Ectodermal cell (in vitro differentiated cells): Measurements from ENCODE around the gene CEP41.

ENCODE experiments used
- H3K27ac ChIP-seq: 2 replicates; pipeline ENCODE4 v1.7.0; 2013; ENCODE audit warnings: mild to moderate bottlenecking, low read depth, low read length; ENCODE audit not compliant: insufficient read depth, poor library complexity, severe bottlenecking
- H3K27me3 ChIP-seq: 2 replicates; pipeline ENCODE4 v1.7.0; 2013; ENCODE audit warnings: mild to moderate bottlenecking, low read length; ENCODE audit not compliant: insufficient read depth, control insufficient read depth, poor library complexity, severe bottlenecking
- H3K36me3 ChIP-seq: one replicate; pipeline ENCODE4 v1.7.0; 2013; ENCODE audit warnings: low read length; ENCODE audit not compliant: control insufficient read depth, insufficient read depth
- H3K4me1 ChIP-seq: one replicate; pipeline ENCODE4 v1.7.0; 2013; ENCODE audit warnings: low read length; ENCODE audit not compliant: control insufficient read depth, insufficient read depth
- H3K4me3 ChIP-seq: 2 replicates; pipeline ENCODE4 v1.7.0; 2013; ENCODE audit warnings: low read depth, low read length, control low read depth; ENCODE audit not compliant: insufficient read depth
- H3K9me3 ChIP-seq: 2 replicates; pipeline ENCODE4 v1.7.0; 2013; ENCODE audit warnings: mild to moderate bottlenecking, low read length, moderate library complexity; ENCODE audit not compliant: control insufficient read depth
- WGBS, 2 experiments: methylation state at CpG; one replicate each; pipeline ENCODE4 v1.1.7; 2013; ENCODE audit warnings: missing lambda C conversion rate in 2 of 2; 5-methylcytosine and 5-hydroxymethylcytosine counted together

CEP41 gene

DNA sequence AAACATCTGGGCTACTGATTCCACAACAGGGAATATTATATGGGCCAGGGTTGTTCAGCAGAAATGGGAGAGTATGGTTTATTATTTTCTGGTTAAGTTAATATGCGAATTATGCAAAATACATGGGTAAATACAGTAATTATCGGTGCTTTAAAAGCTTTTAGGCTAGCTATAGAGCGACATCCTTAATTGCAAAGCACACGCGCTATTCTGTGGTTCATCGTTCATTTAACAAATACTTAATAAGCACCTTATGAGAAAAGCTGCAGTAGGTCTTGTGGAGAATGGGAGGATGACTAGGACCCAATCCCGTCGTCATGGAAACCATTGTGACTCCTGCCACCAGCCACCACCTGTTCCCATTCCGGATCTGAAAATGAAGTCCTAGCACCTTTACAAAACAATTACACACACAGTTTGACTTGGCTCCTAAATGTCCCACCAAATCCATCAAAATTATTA lies 623 bp upstream of the CEP41 start:
- 16 to 22% methylated on average over 8 to 9 of the region's 9 CpGs for WGBS, 2 experiments
- Histone ChIP-seq H3K4me1 (peaks cover 9% of the 10 kb centered on the region), H3K4me3 (peak overlapping the region; percentile 18), H3K9me3 (no peaks in the 10 kb centered on the region), H3K27me3 (no peaks in the 10 kb centered on the region), H3K27ac (peak overlapping the region; percentile 76), H3K36me3 (no peaks in the 10 kb centered on the region)

DNA sequence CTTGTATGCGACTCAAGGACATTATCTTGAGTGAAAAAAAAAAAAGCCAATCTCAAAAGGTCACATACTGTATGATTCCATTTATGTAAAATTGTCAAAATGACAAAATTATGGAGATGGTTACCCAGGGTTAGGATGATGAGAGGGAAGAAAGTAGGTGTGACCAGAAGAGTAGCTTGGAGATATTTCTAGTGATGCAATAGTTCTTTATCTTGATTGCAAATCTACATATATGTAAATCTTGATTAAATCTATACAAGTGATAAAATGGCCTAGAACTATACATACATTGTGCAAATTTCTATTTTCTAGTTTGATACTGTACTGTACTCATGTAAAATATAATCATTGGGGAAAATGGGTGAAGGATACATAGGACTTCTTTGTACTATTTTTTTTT lies 4.6 kb downstream of the CEP41 start:
- WGBS, 2 experiments, result 100% methylated on average over 1 of the region's 1 CpG; no CpG with 5 or more reads in 1 of the 2 experiments
- H3K36me3 ChIP-seq, result no peaks in the 10 kb centered on the region
- H3K9me3 ChIP-seq, result no peaks in the 10 kb centered on the region
- H3K27ac ChIP-seq, result no peak overlapping the region
- H3K4me1 ChIP-seq, result peaks cover 1% of the 10 kb centered on the region
- H3K27me3 ChIP-seq, result no peaks in the 10 kb centered on the region
- H3K4me3 ChIP-seq, result no peak overlapping the region

GRCh38 chr7:130435311-130435854 lies 5.4 kb downstream of the CEP41 start:
- Histone ChIP-seq H3K4me3 (no peak overlapping the region), H3K27ac (no peak overlapping the region), H3K27me3 (no peaks in the 10 kb centered on the region), H3K36me3 (no peaks in the 10 kb centered on the region), H3K9me3 (no peaks in the 10 kb centered on the region), H3K4me1 (peaks cover 8% of the 10 kb centered on the region)
- WGBS, 2 experiments, result 93 to 100% methylated on average over 2 of the region's 2 CpGs

DNA sequence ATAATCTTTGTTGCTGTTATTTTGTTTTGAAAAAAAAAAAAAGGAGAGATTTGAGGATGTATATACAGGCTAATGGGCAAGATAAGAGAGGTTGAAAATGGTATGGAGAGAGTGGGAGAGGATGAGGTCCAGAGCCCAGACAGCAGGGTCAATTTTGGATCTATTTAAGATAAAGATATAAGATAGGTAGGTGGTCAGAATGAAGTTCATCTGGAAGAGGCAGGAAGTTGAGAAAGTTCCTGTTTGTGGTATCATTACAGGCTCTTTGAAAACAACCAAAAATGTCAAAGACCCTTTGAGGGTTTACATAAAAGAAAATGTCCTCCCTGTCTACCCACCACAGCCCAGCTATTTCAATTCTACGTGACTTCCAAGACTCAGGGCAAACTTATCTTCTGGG lies 7.5 kb downstream of the CEP41 start:
- Histone ChIP-seq H3K9me3 (no peaks in the 10 kb centered on the region), H3K27ac (no peak overlapping the region)
- WGBS, 2 experiments, result 93 to 98% methylated on average over 1 of the region's 1 CpG

DNA sequence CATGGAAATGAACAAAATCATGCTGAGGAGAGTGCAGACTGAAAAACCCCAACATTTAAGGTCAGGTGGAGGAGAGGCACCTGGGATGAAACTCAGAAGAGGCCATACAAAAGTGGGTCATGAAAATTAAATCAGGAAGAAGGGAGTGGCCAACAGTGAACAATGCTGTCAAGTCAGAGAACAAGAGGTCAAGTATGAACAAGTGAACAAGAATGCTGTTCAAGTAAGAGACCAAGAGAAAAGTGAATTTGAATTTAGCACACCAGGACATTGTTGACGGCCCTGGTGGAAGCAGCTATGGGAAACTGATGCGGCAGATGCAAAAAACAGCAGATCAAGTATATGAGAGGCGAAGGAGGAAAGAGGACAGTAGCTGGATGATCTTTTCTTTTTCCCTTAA lies 7.9 kb downstream of the CEP41 start:
- Histone ChIP-seq H3K4me3 (no peak overlapping the region), H3K27ac (no peak overlapping the region), H3K9me3 (no peaks in the 10 kb centered on the region), H3K4me1 (peaks cover 8% of the 10 kb centered on the region), H3K36me3 (no peaks in the 10 kb centered on the region), H3K27me3 (no peaks in the 10 kb centered on the region)
- 96% methylated on average over 3 of the region's 3 CpGs for WGBS, 2 experiments

More for the DNA sequence above, 7.5 kb downstream of the CEP41 start:
- Histone ChIP-seq H3K4me1 (peaks cover 8% of the 10 kb centered on the region), H3K27me3 (no peaks in the 10 kb centered on the region), H3K36me3 (no peaks in the 10 kb centered on the region), H3K4me3 (no peak overlapping the region)

GRCh38 chr7:130430841-130431666 lies 9.8 kb downstream of the CEP41 start:
- Histone ChIP-seq H3K27ac (no peak overlapping the region), H3K27me3 (no peaks in the 10 kb centered on the region), H3K4me1 (peaks cover 8% of the 10 kb centered on the region), H3K36me3 (peaks cover 4% of the 10 kb centered on the region), H3K9me3 (no peaks in the 10 kb centered on the region), H3K4me3 (no peak overlapping the region)
- 88 to 92% methylated on average over 5 of the region's 5 CpGs for WGBS, 2 experiments

- no peak overlapping the region for H3K4me3 ChIP-seq
- H3K27me3 ChIP-seq, result no peaks in the 10 kb centered on the region
- no peaks in the 10 kb centered on the region for H3K9me3 ChIP-seq
- WGBS, 2 experiments, result 86 to 100% methylated on average over 1 of the region's 1 CpG
- no peak overlapping the region for H3K27ac ChIP-seq
- peaks cover 8% of the 10 kb centered on the region for H3K4me1 ChIP-seq
- H3K36me3 ChIP-seq, result peaks cover 4% of the 10 kb centered on the region
Observed at GRCh38 chr7:130430115-130430514, 10.7 kb downstream of the CEP41 start.

DNA sequence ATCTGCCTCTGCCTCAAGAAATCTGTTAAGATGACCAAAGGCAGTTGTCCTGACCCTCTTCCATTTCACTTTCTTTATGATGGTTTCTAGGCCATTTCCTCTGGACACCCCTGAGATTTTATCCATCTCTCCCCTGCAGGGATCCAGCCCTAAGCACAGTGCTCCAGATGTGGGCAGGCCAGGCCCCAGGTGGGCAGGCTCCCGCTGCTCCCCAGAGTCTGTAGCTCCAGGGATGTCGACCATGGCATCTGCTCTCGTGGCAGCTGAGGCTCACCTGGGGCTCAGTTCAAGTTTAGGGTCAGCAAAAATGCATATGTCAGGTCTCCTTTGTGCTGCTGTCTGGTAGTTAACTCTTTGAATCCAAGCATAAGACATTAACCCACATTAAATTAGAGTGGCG lies 11.8 kb downstream of the CEP41 start:
- Histone ChIP-seq H3K27ac (no peak overlapping the region), H3K4me3 (no peak overlapping the region), H3K4me1 (peaks cover 8% of the 10 kb centered on the region), H3K27me3 (no peaks in the 10 kb centered on the region), H3K9me3 (no peaks in the 10 kb centered on the region), H3K36me3 (peaks cover 4% of the 10 kb centered on the region)
- WGBS, 2 experiments, result 76 to 84% methylated on average over 4 of the region's 4 CpGs

DNA sequence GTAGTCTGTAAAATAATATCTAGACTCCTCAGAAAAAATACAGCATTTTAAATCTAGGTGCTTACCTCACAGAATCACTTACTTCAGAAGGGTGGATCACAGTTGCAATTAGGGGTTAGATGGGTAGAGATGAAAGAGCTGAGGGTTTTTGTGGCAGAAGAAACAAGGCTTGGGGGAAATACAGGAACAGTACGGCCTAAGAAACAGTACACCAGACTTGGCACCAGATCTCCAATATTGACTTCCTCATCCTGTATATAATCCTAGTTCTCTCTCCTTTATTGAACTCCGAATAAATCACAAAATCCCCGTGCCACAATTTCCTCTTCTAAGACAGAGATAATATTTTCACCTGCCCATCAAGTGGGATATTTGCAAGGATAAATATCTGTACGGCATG lies 14.3 kb downstream of the CEP41 start:
- Histone ChIP-seq H3K36me3 (peaks cover 4% of the 10 kb centered on the region), H3K9me3 (no peaks in the 10 kb centered on the region), H3K27me3 (no peaks in the 10 kb centered on the region), H3K27ac (no peak overlapping the region), H3K4me1 (peaks cover 16% of the 10 kb centered on the region), H3K4me3 (no peak overlapping the region)
- WGBS, 2 experiments, result 96 to 98% methylated on average over 4 of the region's 4 CpGs

DNA sequence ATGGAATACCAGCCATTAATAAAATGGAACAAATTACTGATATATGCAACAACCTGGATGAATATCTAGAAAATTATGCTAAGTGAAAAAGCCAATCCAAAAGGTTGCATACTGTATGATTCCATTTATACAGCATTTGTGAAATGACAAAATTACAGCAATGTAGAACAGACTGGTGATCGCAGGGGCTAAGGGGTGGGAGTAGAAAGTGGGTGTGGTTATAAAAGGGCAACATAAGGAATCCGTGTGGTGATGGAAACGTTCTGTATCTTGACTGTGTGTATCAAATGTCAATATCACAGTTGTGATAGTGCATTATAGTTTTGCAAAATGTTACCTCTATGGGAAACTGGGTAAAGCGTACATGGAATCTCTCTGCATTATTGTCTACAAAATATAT lies 15.0 kb downstream of the CEP41 start:
- H3K4me3 ChIP-seq, result no peak overlapping the region
- no peaks in the 10 kb centered on the region for H3K27me3 ChIP-seq
- H3K9me3 ChIP-seq, result no peaks in the 10 kb centered on the region
- no peak overlapping the region for H3K27ac ChIP-seq
- WGBS, 2 experiments, result 89 to 94% methylated on average over 3 of the region's 4 CpGs
- H3K4me1 ChIP-seq, result peaks cover 16% of the 10 kb centered on the region
- peaks cover 4% of the 10 kb centered on the region for H3K36me3 ChIP-seq
